DOHH2 (cell line): ENCODE results near the gene AFDN.

Experiments used
- H3F3A ChIP-seq: fragments of 200-600 bp; sonication (generic), shearing (Covaris generic); 2 replicates; pipeline ENCODE4 v1.6.0; 2016; ENCODE audit warnings: antibody characterized with exemption, mild to moderate bottlenecking; ENCODE audit not compliant: control insufficient read depth, insufficient read depth
- H3K27ac ChIP-seq: fragments of 200-600 bp; sonication (generic); 2 replicates; pipeline ENCODE4 v1.5.1; 2014; ENCODE audit warnings: low read depth, mild to moderate bottlenecking, low read length, moderate library complexity
- H3K27me3 ChIP-seq: fragments of 200-600 bp; sonication (generic); 2 replicates; pipeline ENCODE4 v1.6.1; 2014; ENCODE audit warnings: mild to moderate bottlenecking, low read length, mixed read lengths; ENCODE audit not compliant: control insufficient read depth
- H3K36me3 ChIP-seq: fragments of 200-600 bp; sonication (generic); 2 replicates; pipeline ENCODE4 v1.6.1; 2014; ENCODE audit warnings: mild to moderate bottlenecking, low read length, moderate library complexity, mixed read lengths; ENCODE audit not compliant: control insufficient read depth
- H3K4me1 ChIP-seq: fragments of 200-600 bp; sonication (generic); 2 replicates; pipeline ENCODE4 v1.6.1; 2014; ENCODE audit warnings: mild to moderate bottlenecking, low read length, mixed read lengths; ENCODE audit not compliant: control insufficient read depth
- H3K4me2 ChIP-seq: fragments of 200-600 bp; sonication (generic); 2 replicates; pipeline ENCODE4 v1.6.0; 2014; ENCODE audit warnings: mild to moderate bottlenecking, low read length, moderate library complexity
- H3K4me3 ChIP-seq: fragments of 200-600 bp; sonication (generic); 2 replicates; pipeline ENCODE4 v1.5.1; 2014; ENCODE audit warnings: mild to moderate bottlenecking, low read length, mixed read lengths
- H3K79me2 ChIP-seq: fragments of 200-600 bp; sonication (generic); 2 replicates; pipeline ENCODE4 v1.6.1; 2014; ENCODE audit warnings: mild to moderate bottlenecking, low read length, mixed read lengths; ENCODE audit not compliant: control insufficient read depth
- H3K9me2 ChIP-seq: fragments of 200-600 bp; sonication (generic); replicated peaks from 2 replicates; pipeline ENCODE4 v1.6.1; 2014; ENCODE audit warnings: mild to moderate bottlenecking, low read length, mixed read lengths; ENCODE audit not compliant: control insufficient read depth
- H3K9me3 ChIP-seq: fragments of 200-600 bp; sonication (generic); 2 replicates; pipeline ENCODE4 v1.6.1; 2014; ENCODE audit warnings: antibody characterized with exemption, low read length, mixed read lengths; ENCODE audit not compliant: control insufficient read depth, insufficient read depth
- H4K20me1 ChIP-seq: fragments of 200-600 bp; sonication (generic); 2 replicates; pipeline ENCODE4 v1.6.0; 2014; ENCODE audit warnings: low read depth, mild to moderate bottlenecking, antibody characterized with exemption, low read length, moderate library complexity; ENCODE audit not compliant: control insufficient read depth, insufficient read depth
- EZH2phosphoT487 ChIP-seq: fragments of 200-600 bp; sonication (generic); IDR thresholded peaks from 2 replicates; pipeline ENCODE4 v1.6.1; 2017; ENCODE audit warnings: borderline replicate concordance, mild to moderate bottlenecking, antibody characterized with exemption, low read length, moderate library complexity, mixed read lengths
- TF ChIP-seq, protein P1 (sequence below): fragments of 200-600 bp; sonication (generic); IDR thresholded peaks from one replicate; pipeline ENCODE4 v1.5.1; 2014; ENCODE audit warnings: antibody characterized with exemption, mild to moderate bottlenecking, low read depth, low read length; ENCODE audit not compliant: poor library complexity, severe bottlenecking

The AFDN gene

DNA sequence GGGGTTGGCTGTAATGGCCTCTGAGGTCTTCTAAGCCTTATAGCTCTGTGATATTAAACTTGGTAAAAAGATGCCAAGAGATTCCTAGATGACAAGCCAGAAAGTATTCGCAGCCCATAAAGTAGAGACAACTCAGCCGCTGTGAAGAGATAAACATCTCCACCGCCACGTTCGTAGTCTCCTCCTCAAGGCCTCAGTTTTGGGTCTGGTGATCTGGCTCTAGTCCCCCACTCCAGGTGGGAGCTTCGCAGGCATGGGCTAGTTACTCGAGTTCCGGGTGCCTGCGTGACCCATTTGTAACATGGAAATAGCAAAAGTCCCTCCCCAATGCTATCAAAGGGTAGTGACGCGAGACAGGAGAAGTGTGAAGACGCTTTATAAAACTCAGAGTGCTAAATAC lies 28.3 kb upstream of the AFDN start:
- H3K9me3 ChIP-seq: no peaks in the 10 kb centered on the region
- H3K4me3 ChIP-seq: no peak overlapping the region
- no peak overlapping the region for H3K27ac ChIP-seq
- no peaks in the 10 kb centered on the region for H3F3A ChIP-seq
- no peaks in the 10 kb centered on the region for H3K4me1 ChIP-seq
- no peaks in the 10 kb centered on the region for H3K9me2 ChIP-seq
- H3K79me2 ChIP-seq: no peaks in the 10 kb centered on the region
- H3K27me3 ChIP-seq: peaks cover 11% of the 10 kb centered on the region
- no peak overlapping the region for H3K4me2 ChIP-seq
- TF ChIP-seq, protein P1, sequence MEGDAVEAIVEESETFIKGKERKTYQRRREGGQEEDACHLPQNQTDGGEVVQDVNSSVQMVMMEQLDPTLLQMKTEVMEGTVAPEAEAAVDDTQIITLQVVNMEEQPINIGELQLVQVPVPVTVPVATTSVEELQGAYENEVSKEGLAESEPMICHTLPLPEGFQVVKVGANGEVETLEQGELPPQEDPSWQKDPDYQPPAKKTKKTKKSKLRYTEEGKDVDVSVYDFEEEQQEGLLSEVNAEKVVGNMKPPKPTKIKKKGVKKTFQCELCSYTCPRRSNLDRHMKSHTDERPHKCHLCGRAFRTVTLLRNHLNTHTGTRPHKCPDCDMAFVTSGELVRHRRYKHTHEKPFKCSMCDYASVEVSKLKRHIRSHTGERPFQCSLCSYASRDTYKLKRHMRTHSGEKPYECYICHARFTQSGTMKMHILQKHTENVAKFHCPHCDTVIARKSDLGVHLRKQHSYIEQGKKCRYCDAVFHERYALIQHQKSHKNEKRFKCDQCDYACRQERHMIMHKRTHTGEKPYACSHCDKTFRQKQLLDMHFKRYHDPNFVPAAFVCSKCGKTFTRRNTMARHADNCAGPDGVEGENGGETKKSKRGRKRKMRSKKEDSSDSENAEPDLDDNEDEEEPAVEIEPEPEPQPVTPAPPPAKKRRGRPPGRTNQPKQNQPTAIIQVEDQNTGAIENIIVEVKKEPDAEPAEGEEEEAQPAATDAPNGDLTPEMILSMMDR: no peak
- no peak for TF ChIP-seq EZH2phosphoT487
- no peaks in the 10 kb centered on the region for H4K20me1 ChIP-seq
- H3K36me3 ChIP-seq: no peaks in the 10 kb centered on the region

DNA sequence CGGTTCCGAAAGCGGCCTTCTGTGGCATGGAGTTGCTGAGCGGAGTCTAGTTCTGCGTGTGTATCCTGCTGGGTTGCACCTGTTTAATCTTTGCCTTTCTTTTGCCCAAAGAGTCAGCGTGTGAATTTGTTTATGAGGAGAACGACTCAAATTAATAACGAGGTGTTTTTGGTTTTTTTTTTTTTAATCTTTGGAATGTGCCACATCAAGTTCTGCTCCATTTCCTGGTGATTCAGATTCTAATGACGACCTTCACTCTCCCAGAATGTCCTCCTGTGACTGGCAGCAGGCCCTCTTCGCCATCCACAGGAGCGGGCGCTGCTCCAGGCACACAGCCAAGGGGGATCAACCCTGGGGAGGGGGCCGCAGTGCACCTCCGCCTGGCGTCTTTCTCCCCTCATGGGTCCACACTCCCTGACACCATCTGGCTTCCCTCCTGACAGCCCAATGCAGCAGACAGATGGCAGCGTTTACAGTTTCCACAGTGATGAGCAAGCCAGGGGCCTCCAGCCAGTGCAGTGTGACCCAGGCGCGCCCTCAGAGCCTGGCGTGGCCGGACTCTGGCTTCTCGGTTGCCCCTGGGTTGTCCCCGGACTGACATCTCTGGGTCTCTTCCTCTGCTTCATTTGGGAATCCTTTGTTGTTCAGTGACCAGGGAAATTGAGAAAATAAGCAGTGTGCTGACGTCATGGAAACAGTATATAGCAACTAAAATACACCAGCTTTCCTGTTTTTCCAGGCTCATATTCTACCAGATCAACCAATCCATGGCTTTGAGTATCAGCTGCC lies 27.5 kb upstream of the AFDN start:
- Histone ChIP-seq H3K9me2 (no peaks in the 10 kb centered on the region), H3K79me2 (no peaks in the 10 kb centered on the region), H3K4me2 (no peak overlapping the region), H3K4me1 (no peaks in the 10 kb centered on the region), H3K27me3 (peaks cover 11% of the 10 kb centered on the region), H3K36me3 (no peaks in the 10 kb centered on the region), H3K4me3 (no peak overlapping the region), H4K20me1 (no peaks in the 10 kb centered on the region), H3F3A (no peaks in the 10 kb centered on the region), H3K27ac (no peak overlapping the region), H3K9me3 (no peaks in the 10 kb centered on the region)
- no peak for TF ChIP-seq EZH2phosphoT487
- TF ChIP-seq, protein P1: no peak

DNA sequence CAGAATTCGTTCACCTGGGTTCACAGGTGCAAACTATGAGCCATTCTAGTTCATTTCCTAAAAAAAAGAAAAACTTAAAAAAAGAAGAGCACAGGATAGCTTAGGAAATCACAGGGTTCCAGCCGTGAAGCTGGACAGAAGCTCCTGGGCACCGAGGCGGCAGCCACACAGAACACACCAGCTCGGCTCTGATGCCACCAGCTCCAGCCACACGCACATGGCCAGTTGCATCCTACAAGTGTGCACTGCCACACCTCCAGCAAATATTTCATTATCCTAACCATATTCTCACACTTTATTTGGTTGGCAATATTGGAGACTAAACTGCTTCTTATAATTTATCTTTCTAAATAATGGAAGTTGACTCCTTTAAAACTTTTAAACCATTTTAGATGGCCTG lies 26.2 kb upstream of the AFDN start:
- H3K4me3 ChIP-seq: no peak overlapping the region
- no peaks in the 10 kb centered on the region for H3K9me2 ChIP-seq
- H3K36me3 ChIP-seq: no peaks in the 10 kb centered on the region
- H3K4me2 ChIP-seq: no peak overlapping the region
- TF ChIP-seq, protein P1: no peak
- TF ChIP-seq EZH2phosphoT487: no peak
- H3K27ac ChIP-seq: no peak overlapping the region
- H3F3A ChIP-seq: no peaks in the 10 kb centered on the region
- H3K4me1 ChIP-seq: no peaks in the 10 kb centered on the region
- peaks cover 7% of the 10 kb centered on the region for H3K27me3 ChIP-seq
- no peaks in the 10 kb centered on the region for H3K79me2 ChIP-seq
- H4K20me1 ChIP-seq: no peaks in the 10 kb centered on the region
- H3K9me3 ChIP-seq: no peaks in the 10 kb centered on the region
